ENCODE results near the gene SLC2A10. TPM values are rescaled to one million over a fixed set of nuclear protein-coding genes. Genes with fewer than 3 reads are reported as not detected.

Gene SLC2A10
- total RNA-seq: 10.6 and 13.3 TPM in 2 replicates

DNA sequence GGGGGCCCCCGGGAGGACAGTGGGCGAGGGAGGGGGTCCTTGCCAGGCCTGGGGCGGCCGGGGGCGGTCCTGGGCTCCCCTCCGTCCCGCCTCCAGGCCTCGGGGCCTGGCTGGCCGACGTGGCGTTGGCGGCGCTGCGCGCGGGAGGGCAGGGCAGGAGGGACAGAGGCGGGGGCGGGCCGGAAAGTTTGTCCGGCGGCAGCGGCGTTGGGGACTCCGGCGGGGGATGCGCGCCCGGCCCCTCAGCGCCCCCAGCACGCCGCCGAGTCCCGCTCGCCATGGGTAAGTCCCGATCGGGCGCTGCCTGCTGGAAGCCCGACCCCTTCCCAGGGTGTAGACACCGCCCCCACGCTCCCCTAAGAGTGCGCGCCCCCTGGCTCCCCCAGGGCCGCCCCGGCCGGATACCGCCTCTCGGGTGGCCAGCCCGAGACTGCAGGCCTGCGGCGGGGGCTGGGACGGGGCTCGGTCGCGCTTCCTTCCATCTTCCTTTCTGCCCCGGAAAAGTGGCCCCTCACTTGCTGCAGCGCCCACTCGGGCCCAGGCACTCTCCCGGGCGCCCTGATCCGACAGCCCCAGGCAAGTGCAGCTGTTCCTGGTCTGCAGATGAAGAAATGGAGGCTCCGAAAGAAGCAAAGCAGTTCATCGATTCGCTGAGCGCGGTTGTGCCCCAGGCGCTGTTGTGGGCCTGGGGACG lies at the start of gene SLC2A10:
SLC2A10 (plus strand) TSS at position 191 of the 694 bp plus-strand sequence; CDS start at position 279, 88 bp downstream.

DNA sequence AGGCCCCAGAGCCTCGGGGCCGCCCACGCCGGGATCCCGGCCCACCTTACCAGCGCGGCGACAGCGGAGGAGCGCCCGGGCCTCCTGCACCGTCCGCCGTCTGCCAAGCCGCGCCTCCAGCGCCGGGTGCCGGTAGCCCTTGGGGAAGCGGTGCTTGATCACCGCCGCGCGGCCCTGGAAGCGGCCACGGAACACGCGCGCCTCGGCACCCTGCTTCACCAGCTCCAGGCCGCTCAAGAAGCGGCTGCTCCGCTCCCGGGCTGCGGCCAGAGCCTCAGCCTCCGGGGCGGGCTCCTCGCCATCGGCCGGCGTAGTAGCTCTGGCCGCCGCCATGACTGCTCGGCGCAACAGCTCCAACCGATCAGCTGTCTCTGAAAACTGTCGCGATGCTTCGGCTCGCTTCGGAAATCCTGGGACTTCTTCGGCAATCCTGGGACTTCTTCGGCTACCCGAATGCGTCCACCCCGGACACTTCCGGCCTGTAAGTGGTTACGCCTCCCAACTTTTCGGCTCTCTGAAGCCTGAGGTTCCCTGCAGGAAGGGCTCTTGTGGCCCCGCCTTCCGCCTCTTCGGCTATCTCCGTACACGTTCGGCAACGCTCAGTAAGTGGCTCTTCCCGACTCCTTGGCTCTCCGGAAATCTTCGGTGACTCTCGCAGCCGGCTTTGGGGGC lies 20.2 kb upstream of the SLC2A10 start, which contains the start of gene TP53RK:
TP53RK (minus strand) TSS at position 363 of the 672 bp plus-strand sequence; CDS start at position 333, 30 bp downstream.

Other genes with a start within 250 kb of the SLC2A10 start
- under 0.01 and 1.7 TPM in 2 replicates for gene ZNF334, start 196.1 kb upstream of the SLC2A10 start, total RNA-seq
- not detected in 2 replicates for gene OCSTAMP, start 159.0 kb upstream of the SLC2A10 start, total RNA-seq
- gene SLC13A3, start 58.2 kb upstream of the SLC2A10 start, total RNA-seq: 0.15 and 0.32 TPM in 2 replicates
- 17.6 and 20.1 TPM in 2 replicates for gene TP53RK, start 20.2 kb upstream of the SLC2A10 start, total RNA-seq
- gene EYA2, start 185.2 kb downstream of the SLC2A10 start, total RNA-seq: not detected in 2 replicates